Cardiac fibroblast (primary cell): ENCODE measurements around the gene MAGEB17.
A peak's percentile ranks its signal among the peaks of the same experiment; 100 is the strongest.

Source experiments
- DNase-seq, 2 donors: peaks; one replicate each; pipeline versions ENCODE4 v3.0.0 to v3.0.0-alpha.2; 2010; ENCODE audit warnings: low read depth in 2 of 2
- H3K4me3 ChIP-seq, 2 donors: replicated peaks in 1 of 2; 1 replicate in 1 of 2; 2 replicates in 1 of 2; pipeline ENCODE4 v1.5.1; 2011; ENCODE audit warnings: low read depth in 2 of 2, low read length in 2 of 2, mild to moderate bottlenecking in 2 of 2, moderate library complexity in 1 of 2
- CTCF ChIP-seq: IDR thresholded peaks from one replicate; pipeline ENCODE4 v1.5.1; 2011; ENCODE audit warnings: low read depth, mild to moderate bottlenecking, low read length, inconsistent platforms

The MAGEB17 gene

DNA sequence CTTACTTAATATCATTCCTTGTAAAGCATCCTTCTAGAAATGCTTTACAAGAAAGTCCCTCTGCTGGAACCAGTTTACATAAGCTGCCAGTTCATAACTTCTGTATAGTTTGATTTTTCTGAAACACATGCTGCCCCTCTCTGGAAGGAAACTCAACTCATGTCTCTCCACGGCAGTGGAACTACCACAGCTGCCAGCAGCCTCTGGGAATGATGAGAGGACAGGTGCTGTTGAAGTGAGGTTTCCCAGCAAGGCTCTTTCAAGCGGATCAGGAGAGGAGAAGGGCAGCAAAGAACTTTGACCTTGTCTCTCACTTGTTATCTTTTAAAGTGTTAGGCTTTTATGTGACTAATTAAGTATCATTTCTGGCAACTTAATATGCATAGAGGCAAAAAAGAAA lies 36.6 kb upstream of the MAGEB17 start:
- no peak for TF ChIP-seq CTCF
- DNase-seq = no peak
- no peak overlapping the region for H3K4me3 ChIP-seq

- no peak overlapping the region for H3K4me3 ChIP-seq
- DNase-seq = no peak
- TF ChIP-seq CTCF = no peak
Measured at GRCh38 chrX:16134936-16135335, 32.3 kb upstream of the MAGEB17 start.

DNA sequence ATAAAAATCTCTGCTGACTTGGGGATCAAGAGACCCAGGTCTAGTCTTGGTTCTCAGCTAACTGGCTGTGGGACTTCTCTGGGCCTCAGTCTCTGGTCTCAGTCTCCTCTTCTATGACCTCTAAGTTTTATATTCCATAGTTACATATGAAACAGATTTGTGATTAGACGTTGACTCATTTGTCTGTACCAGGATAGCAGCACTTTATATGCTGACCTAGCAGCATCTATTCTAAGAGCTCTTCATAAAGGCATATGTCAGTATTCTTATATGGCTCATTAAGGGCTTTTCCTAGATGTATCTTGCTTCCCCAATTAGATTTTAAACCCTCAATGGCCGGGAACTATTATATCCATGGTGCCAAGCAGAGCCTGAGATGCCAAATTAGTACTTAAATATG lies 31.2 kb upstream of the MAGEB17 start:
- H3K4me3 ChIP-seq = no peak overlapping the region
- TF ChIP-seq CTCF = no peak
- DNase-seq = no peak

DNA sequence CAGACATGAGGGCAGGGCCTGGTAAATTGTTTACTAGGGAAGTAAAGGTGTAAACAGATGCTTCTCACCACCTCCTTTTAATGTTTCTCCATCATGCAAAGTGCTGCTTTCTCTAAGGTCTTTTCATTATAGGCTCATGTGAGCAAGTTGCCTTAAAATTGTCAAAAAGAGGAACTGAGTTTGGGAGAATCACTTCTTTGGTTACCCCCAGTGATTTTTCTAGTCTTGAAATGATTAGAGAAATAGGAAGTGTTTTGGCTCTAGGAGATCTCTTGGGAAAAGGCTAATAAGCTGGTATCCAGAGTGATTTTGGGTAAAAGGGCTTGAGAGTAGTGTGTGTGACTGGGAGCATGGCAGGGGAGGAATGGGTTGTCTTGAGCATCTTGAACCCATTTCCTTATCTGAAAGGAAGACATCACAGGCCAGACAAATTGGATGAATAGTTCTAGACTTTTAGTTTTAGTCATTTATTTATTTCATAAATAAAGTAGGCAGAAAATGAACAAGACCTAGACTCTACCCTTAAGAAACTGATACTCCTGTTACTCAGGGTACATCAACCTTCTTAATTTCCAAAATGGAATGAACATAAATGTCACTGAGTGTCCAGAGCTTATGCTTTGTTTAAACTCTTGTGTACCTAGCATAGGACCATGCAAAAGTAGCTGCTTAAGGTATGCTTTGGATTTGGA lies 29.7 kb upstream of the MAGEB17 start:
- H3K4me3 ChIP-seq = no peak overlapping the region
- no peak for DNase-seq
- TF ChIP-seq CTCF = no peak

DNA sequence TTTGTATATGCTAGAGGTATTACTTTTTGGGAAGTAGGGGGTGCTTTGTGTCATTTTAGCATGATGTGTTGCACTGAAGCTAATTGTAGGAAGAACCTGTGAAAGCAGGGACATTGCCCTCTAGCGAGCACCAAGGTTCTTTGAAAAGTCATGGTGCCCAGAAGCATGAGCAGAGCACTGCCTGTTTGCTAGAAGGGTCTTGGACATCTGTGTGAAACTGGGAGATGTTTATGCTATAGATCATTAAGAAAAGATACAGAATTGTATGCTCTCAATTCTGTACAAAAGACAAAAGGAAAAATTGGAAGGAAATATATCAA lies 29.2 kb upstream of the MAGEB17 start:
- DNase-seq = peak; percentile 6 to 23
- peak; percentile 22 for TF ChIP-seq CTCF
- no peak overlapping the region for H3K4me3 ChIP-seq

DNA sequence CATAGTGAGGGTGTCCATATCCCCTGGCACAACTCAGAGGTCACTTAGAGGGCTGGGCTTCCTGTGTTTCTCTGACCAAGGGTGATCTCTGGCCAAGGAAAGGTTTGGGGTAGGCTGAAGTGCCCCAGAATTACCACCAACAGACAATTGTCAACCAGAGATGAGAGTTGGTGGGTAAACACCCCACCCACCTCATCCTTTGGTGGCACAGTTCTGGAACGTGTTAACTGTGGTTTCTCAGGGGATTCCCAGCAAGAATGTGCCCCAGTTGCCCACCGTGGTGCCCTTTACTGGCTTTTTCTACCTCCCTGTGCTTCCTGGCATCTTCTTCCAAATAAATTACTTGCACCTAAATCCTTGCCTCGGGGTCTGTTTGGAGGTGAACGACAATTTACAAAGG lies 26.8 kb upstream of the MAGEB17 start:
- no peak for DNase-seq
- H3K4me3 ChIP-seq = no peak overlapping the region
- no peak for TF ChIP-seq CTCF

DNA sequence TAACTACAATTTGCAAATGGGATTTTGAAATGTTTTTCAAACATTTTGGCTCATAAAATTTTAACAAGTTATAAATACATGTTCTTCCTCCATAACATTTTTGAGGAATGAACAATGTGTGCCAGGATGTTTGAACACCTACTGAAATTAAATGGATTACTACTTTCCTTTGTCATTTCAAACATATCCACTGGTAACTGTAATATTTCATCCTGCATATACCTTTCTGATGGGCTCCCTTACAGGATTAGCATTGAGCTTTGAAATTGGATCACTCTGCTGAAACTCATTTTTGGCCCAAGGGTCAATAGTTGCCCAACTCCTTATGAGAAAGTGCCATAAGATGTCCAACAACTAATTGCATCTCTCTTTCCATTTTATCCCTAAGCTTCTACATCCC lies 26.3 kb upstream of the MAGEB17 start:
- H3K4me3 ChIP-seq = no peak overlapping the region
- no peak for DNase-seq
- TF ChIP-seq CTCF = no peak
